Stimulated activated CD4-positive, alpha-beta T cell treated with anti-CD3 and anti-CD28 coated beads, Interleukin-1b, Interleukin-23, amount 100 ng/mL, for 4 hours (primary cell): ENCODE results near the gene COLEC11.

Experiments
- DNase-seq, 2 donors: peaks; one replicate each; pipeline ENCODE4 v3.0.0-alpha.2; 2020; ENCODE audit warnings: low read depth in 2 of 2

The COLEC11 gene

GRCh38 chr2:3637692-3638455 lies 43.0 kb downstream of the COLEC11 start:
- DNase-seq = no peak

GRCh38 chr2:3638456-3638810 lies 43.5 kb downstream of the COLEC11 start:
- DNase-seq = no peak

GRCh38 chr2:3639015-3639630 lies 44.2 kb downstream of the COLEC11 start:
- no peak for DNase-seq

GRCh38 chr2:3639653-3640052 lies 44.7 kb downstream of the COLEC11 start:
- DNase-seq = no peak

- no peak for DNase-seq
These were observed 46.3 kb downstream of the COLEC11 start for GRCh38 chr2:3641181-3641580.

GRCh38 chr2:3641841-3642421 lies 47.0 kb downstream of the COLEC11 start:
- DNase-seq = no peak

GRCh38 chr2:3642521-3643215 lies 47.8 kb downstream of the COLEC11 start:
- no peak for DNase-seq

- no peak for DNase-seq
These were observed 48.7 kb downstream of the COLEC11 start for GRCh38 chr2:3643371-3644245.

GRCh38 chr2:3644246-3644525 lies 49.3 kb downstream of the COLEC11 start:
- no peak for DNase-seq

- DNase-seq = no peak
These were observed 50.1 kb downstream of the COLEC11 start for GRCh38 chr2:3644891-3645605.

- no peak for DNase-seq
These were observed 51.0 kb downstream of the COLEC11 start for GRCh38 chr2:3645745-3646389.

- no peak for DNase-seq
These were observed 51.5 kb downstream of the COLEC11 start for GRCh38 chr2:3646446-3646845.

GRCh38 chr2:3647246-3647645 lies 52.3 kb downstream of the COLEC11 start:
- no peak for DNase-seq

- no peak for DNase-seq
These were observed 53.1 kb downstream of the COLEC11 start for GRCh38 chr2:3647831-3648651.

- no peak for DNase-seq
These were observed 53.8 kb downstream of the COLEC11 start for GRCh38 chr2:3648652-3649177.

GRCh38 chr2:3649581-3649980 lies 54.7 kb downstream of the COLEC11 start:
- DNase-seq = no peak

GRCh38 chr2:3650140-3650920 lies 55.4 kb downstream of the COLEC11 start:
- no peak for DNase-seq

GRCh38 chr2:3651691-3652648 lies 57.1 kb downstream of the COLEC11 start:
- peak; percentile 21 to 25 for DNase-seq
